Upper lobe of right lung (tissue), 1 donor: Measurements from ENCODE around the gene LYZ. TPM values are rescaled to one million over a fixed set of nuclear protein-coding genes. Genes with fewer than 3 reads are reported as not detected.

Experiments
- ATAC-seq: fragments of 200-7000 bp; cut with Tn5 transposase; one replicate; pipeline ENCODE4 v1.9.1; 2020; ENCODE audit warnings: mild to moderate bottlenecking, moderate library complexity
- DNase-seq: peaks from one replicate; pipeline ENCODE4 v3.0.0-alpha.2; 2020
- H3K27ac ChIP-seq: fragments of 200-600 bp; one replicate; pipeline ENCODE4 v1.8.0; 2022
- H3K27me3 ChIP-seq: fragments of 200-600 bp; one replicate; pipeline ENCODE4 v1.8.0; 2022; ENCODE audit warnings: mild to moderate bottlenecking
- H3K36me3 ChIP-seq: fragments of 200-600 bp; one replicate; pipeline ENCODE4 v1.8.0; 2022
- H3K4me1 ChIP-seq: fragments of 200-600 bp; one replicate; pipeline ENCODE4 v1.8.0; 2022
- H3K4me3 ChIP-seq: fragments of 200-600 bp; one replicate; pipeline ENCODE4 v1.8.0; 2022; ENCODE audit warnings: mild to moderate bottlenecking
- H3K9me3 ChIP-seq: fragments of 200-600 bp; one replicate; pipeline ENCODE4 v1.8.0; 2022
- intact Hi-C: fragments of 100-400 bp; cut with DNase I; formaldehyde crosslinking; loops from one replicate; pipeline ENCODE4 v1.11.0; 2022
- total RNA-seq: library from RNA; stranded (reverse); fragmentation: NEBNext Ultra II Directional; extraction: Animal tissue kit (Norgen Biotek cat#: 25700); gene quantifications from one replicate; pipeline ENCODE4 v1.2.1, GENCODE V29; 2021
- TF ChIP-seq, protein P1 (sequence below): fragments of 200-600 bp; IDR thresholded peaks from one replicate; pipeline ENCODE4 v1.8.0; 2022; ENCODE audit warnings: antibody characterized with exemption
- donor health status: DM: no; HTN: yes; CAD: no; lungs with severe emphysema.

The LYZ gene
- total RNA-seq, 1 donor from 2014 or later, result 1,056 TPM

DNA sequence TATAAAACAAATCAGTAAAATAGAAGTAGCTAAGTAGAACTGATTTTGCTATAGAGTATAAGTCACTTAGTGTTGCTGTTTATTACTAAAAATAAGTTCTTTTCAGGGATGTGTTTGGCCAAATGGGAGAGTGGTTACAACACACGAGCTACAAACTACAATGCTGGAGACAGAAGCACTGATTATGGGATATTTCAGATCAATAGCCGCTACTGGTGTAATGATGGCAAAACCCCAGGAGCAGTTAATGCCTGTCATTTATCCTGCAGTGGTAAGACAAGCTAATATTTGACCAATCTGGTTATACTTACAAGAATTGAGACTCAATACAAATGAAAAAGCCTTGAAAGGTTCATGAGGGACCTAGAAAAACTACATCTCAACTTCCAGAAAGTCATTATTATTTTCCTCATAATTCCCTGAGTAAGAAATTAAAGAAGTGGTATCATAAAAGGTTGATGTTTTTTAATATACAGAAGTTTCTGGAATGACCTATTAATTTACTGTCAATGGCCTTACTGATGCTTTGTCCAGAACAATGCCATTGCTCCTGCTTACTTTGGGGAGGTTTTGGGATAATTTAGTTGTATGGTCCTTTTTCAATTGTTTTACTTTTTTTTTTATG lies 1.9 kb downstream of the LYZ start:
- intact Hi-C loops, result no loop called here
- ATAC-seq (no peak), DNase-seq (no peak)
- TF ChIP-seq, protein P1, sequence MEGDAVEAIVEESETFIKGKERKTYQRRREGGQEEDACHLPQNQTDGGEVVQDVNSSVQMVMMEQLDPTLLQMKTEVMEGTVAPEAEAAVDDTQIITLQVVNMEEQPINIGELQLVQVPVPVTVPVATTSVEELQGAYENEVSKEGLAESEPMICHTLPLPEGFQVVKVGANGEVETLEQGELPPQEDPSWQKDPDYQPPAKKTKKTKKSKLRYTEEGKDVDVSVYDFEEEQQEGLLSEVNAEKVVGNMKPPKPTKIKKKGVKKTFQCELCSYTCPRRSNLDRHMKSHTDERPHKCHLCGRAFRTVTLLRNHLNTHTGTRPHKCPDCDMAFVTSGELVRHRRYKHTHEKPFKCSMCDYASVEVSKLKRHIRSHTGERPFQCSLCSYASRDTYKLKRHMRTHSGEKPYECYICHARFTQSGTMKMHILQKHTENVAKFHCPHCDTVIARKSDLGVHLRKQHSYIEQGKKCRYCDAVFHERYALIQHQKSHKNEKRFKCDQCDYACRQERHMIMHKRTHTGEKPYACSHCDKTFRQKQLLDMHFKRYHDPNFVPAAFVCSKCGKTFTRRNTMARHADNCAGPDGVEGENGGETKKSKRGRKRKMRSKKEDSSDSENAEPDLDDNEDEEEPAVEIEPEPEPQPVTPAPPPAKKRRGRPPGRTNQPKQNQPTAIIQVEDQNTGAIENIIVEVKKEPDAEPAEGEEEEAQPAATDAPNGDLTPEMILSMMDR, result no peak
- no peak overlapping the region for H3K27ac ChIP-seq
- no peaks in the 10 kb centered on the region for H3K4me1 ChIP-seq
- H3K4me3 ChIP-seq, result peak overlapping the region; percentile 36
- no peaks in the 10 kb centered on the region for H3K9me3 ChIP-seq
- H3K36me3 ChIP-seq, result no peaks in the 10 kb centered on the region
- no peaks in the 10 kb centered on the region for H3K27me3 ChIP-seq

DNA sequence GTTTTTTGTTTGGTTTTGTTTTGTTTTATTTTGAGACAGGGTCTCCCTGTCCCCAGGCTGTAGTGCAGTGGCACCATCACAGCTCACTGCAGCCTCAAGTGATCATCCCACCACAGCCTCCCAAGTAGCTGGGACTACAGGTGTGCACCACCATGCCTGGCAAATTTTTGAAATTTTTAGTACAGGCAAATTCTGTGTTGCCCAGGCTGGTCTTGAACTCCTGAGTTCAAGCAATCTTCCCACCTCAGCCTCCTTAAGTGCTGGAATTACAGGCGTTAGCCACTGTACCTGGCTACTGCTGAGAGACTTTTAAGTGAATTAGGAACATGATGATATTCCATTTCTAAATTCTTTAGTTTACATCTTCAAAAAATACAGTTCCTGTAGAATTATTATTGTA lies 2.6 kb downstream of the LYZ start:
- Histone ChIP-seq H3K4me1 (no peaks in the 10 kb centered on the region), H3K9me3 (no peaks in the 10 kb centered on the region), H3K4me3 (peak overlapping the region; percentile 36), H3K27me3 (no peaks in the 10 kb centered on the region), H3K27ac (no peak overlapping the region), H3K36me3 (no peaks in the 10 kb centered on the region)
- TF ChIP-seq, protein P1, result no peak
- no peak for DNase-seq
- intact Hi-C loops, result no loop called here
- no peak for ATAC-seq

- Histone ChIP-seq H3K9me3 (no peaks in the 10 kb centered on the region), H3K27me3 (no peaks in the 10 kb centered on the region), H3K36me3 (no peaks in the 10 kb centered on the region), H3K4me1 (no peaks in the 10 kb centered on the region), H3K27ac (no peak overlapping the region), H3K4me3 (peak overlapping the region; percentile 36)
- intact Hi-C loops, result no loop called here
- DNase-seq (no peak), ATAC-seq (no peak)
- TF ChIP-seq, protein P1, result no peak
These were observed 3.5 kb downstream of the LYZ start for GRCh38 chr12:69351462-69352236.

DNA sequence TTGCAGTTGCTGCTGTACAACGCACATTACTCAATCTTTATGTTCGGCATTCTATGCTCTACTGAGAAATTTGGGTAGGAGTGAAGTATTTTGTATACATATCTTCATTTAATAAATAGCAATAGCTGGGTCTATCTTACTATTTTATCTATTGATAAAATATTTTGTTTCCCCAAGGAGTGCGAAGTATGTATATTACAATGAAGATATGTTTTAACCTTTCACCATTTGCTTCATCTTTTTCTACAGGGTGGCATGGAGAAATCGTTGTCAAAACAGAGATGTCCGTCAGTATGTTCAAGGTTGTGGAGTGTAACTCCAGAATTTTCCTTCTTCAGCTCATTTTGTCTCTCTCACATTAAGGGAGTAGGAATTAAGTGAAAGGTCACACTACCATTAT lies 4.7 kb downstream of the LYZ start:
- H3K27me3 ChIP-seq, result no peaks in the 10 kb centered on the region
- no peak overlapping the region for H3K4me3 ChIP-seq
- DNase-seq, result no peak
- H3K27ac ChIP-seq, result no peak overlapping the region
- TF ChIP-seq, protein P1, result no peak
- H3K36me3 ChIP-seq, result no peaks in the 10 kb centered on the region
- intact Hi-C loops, result no loop called here
- no peaks in the 10 kb centered on the region for H3K4me1 ChIP-seq
- H3K9me3 ChIP-seq, result no peaks in the 10 kb centered on the region
- ATAC-seq, result no peak

- DNase-seq (no peak), ATAC-seq (no peak)
- Histone ChIP-seq H3K27me3 (no peaks in the 10 kb centered on the region), H3K9me3 (no peaks in the 10 kb centered on the region), H3K4me3 (no peak overlapping the region), H3K36me3 (no peaks in the 10 kb centered on the region), H3K27ac (no peak overlapping the region), H3K4me1 (no peaks in the 10 kb centered on the region)
- TF ChIP-seq, protein P1, result no peak
- intact Hi-C loops, result no loop called here
These were observed 6.0 kb downstream of the LYZ start for GRCh38 chr12:69354172-69354555.
